Prostate gland (tissue), 2 donors: ENCODE results near the gene TLR6. TPM values are rescaled to one million over a fixed set of nuclear protein-coding genes. Genes with fewer than 3 reads are reported as not detected.
A peak's percentile ranks its signal among the peaks of the same experiment; 100 is the strongest.
"Not testable (repeated sequence)": the region's sequence is repeated elsewhere in the genome, so short reads cannot be mapped to it uniquely, and the experiment has no call there.

Experiments used
- DNase-seq: peaks from one replicate; pipeline ENCODE4 v3.0.0-alpha.2; 2019; ENCODE audit warnings: low spot score
- H3K27ac ChIP-seq, 2 donors: fragments of 200-600 bp; sonication (generic); 2 replicates each; pipeline ENCODE4 v1.5.1; 2017 to 2019
- H3K27me3 ChIP-seq: fragments of 200-600 bp; sonication (generic); replicated peaks from 2 replicates; pipeline ENCODE4 v1.5.1; 2019; ENCODE audit not compliant: insufficient read depth
- H3K36me3 ChIP-seq, 2 donors: fragments of 200-600 bp; sonication (generic); 1 replicate in 1 of 2; 2 replicates in 1 of 2; pipeline versions ENCODE4 v1.5.1 to v1.8.1; 2017 to 2019
- H3K4me1 ChIP-seq: fragments of 200-600 bp; sonication (generic); replicated peaks from 2 replicates; pipeline ENCODE4 v1.5.1; 2019
- H3K4me3 ChIP-seq, 2 donors: fragments of 200-600 bp; sonication (generic); 2 replicates each; pipeline ENCODE4 v1.5.1; 2017 to 2019
- H3K9me3 ChIP-seq: fragments of 200-600 bp; sonication (generic); 2 replicates; pipeline ENCODE4 v1.5.1; 2017
- POLR2A ChIP-seq: fragments of 450-650 bp; IDR thresholded peaks from one replicate; pipeline ENCODE4 v1.6.1; 2016; ENCODE audit warnings: antibody characterized with exemption, mild to moderate bottlenecking
- POLR2AphosphoS5 ChIP-seq: sonication (generic); formaldehyde crosslinking; IDR thresholded peaks from one replicate; pipeline ENCODE4 v1.6.1; 2017; ENCODE audit warnings: antibody characterized with exemption
- WGBS: methylation state at CpG from one replicate; pipeline ENCODE4 v1.1.5; 2018; 5-methylcytosine and 5-hydroxymethylcytosine counted together
- intact Hi-C: fragments of 100-400 bp; cut with DNase I; formaldehyde crosslinking; loops from one replicate; pipeline ENCODE4 v1.14.2; 2022
- total RNA-seq, 2 donors: library from RNA; depleted of rRNA; stranded (reverse); fragments of >200 nt; gene quantifications; one replicate each; pipeline ENCODE4 v1.1.0, GENCODE V29; 2016
- TF ChIP-seq, protein P1 (sequence below), 4 experiments: fragments of 200-600 bp in 2 of 4; fragments of 450-650 bp in 2 of 4; sonication (generic) in 2 of 4; IDR thresholded peaks; 1 replicate in 3 of 4; 2 replicates in 1 of 4; pipeline ENCODE4 v1.5.1; 2016 to 2019; ENCODE audit warnings: antibody characterized with exemption in 4 of 4, mild to moderate bottlenecking in 2 of 4, moderate library complexity in 2 of 4

Gene TLR6
- total RNA-seq, 2 donors from 2014 or later: 1.0 to 1.5 TPM

DNA sequence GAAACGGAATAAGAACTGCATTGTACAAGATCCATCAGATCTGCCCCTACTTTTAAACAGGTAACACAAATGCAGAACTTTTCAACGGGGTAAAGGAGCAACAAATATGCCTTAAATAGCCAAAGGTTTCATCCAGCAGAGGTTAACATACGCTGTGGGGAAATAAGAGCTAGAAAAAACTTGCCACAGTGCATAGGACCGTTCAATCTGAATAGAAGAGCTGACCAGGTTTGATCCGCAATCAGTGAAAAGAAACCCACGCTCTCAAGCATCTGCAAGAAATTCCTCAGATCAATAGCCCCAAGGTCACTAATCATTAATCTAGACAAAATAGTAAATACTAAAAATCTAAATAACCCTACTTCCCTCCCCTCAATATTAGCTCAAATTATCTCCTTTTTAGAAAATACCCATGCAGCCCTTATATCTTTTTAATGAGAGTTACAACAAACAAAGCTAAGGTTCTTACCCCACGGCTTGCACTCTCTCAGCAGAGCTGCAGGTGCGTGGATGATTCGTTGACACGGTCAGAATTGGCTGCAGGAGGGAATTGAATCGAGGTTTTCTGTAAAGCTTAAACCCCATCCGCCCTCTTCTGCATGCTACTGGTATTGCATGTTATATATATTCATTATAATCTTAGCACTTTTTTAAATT is 74.0 kb downstream of the TLR6 start, which contains the start of gene TLR10:
Gene TLR10, minus strand, starts transcription at position 539 of the 657 bp plus-strand sequence. CDS start 7,400 bp downstream, outside the sequence.
- peak; percentile 40 for DNase-seq
- Histone ChIP-seq H3K9me3 (no peaks in the 10 kb centered on the region), H3K4me1 (no peaks in the 10 kb centered on the region), H3K27ac (no peak within 1 kb of the TSS), H3K4me3 (no peak within 1 kb of the TSS), H3K36me3 (no peaks in the 10 kb centered on the region), H3K27me3 (no peaks in the 10 kb centered on the region)
- intact Hi-C loops: loop anchor here (2.0 kb wide), 1 partner anchor 24 kb away; no protein-coding TSS in a partner anchor
- no peak for TF ChIP-seq POLR2A
- TF ChIP-seq, protein P1, sequence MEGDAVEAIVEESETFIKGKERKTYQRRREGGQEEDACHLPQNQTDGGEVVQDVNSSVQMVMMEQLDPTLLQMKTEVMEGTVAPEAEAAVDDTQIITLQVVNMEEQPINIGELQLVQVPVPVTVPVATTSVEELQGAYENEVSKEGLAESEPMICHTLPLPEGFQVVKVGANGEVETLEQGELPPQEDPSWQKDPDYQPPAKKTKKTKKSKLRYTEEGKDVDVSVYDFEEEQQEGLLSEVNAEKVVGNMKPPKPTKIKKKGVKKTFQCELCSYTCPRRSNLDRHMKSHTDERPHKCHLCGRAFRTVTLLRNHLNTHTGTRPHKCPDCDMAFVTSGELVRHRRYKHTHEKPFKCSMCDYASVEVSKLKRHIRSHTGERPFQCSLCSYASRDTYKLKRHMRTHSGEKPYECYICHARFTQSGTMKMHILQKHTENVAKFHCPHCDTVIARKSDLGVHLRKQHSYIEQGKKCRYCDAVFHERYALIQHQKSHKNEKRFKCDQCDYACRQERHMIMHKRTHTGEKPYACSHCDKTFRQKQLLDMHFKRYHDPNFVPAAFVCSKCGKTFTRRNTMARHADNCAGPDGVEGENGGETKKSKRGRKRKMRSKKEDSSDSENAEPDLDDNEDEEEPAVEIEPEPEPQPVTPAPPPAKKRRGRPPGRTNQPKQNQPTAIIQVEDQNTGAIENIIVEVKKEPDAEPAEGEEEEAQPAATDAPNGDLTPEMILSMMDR (IDR thresholded peaks at IDR 0.05): peak; percentile 53 to 76 (median 58)
- 39% methylated on average over 12 of the region's 12 CpGs for WGBS

DNA sequence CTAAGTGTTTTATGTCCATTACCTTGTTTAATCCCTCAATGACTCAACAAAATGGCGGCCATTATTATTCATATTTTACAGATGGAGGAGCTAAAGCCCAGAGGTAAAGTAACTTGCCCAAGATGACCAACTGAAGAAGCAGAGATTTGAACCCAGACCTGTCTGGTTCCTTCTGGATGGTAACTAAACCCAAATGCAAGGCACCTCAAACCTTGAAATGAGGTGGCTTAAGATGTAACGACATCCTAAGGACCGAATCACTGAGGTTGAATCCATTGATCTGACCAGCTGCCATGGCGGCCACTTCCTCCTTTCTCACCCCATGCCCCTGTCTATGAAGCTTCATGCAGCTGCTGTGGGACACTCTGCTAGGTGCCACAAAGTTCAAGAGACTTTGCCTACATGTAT is 74.8 kb downstream of the TLR6 start:
- TF ChIP-seq, protein P1 (IDR thresholded peaks at IDR 0.05): no peak
- TF ChIP-seq POLR2AphosphoS5 (no peak), POLR2A (no peak)
- 100% methylated on average over 4 of the region's 4 CpGs for WGBS
- no peak overlapping the region for H3K27ac ChIP-seq
- H3K4me1 ChIP-seq: no peaks in the 10 kb centered on the region
- no peak overlapping the region for H3K4me3 ChIP-seq
- no peaks in the 10 kb centered on the region for H3K27me3 ChIP-seq
- intact Hi-C loops: loop anchor here (2.0 kb wide), 1 partner anchor 23 kb away; no protein-coding TSS in a partner anchor
- DNase-seq: no peak
- H3K9me3 ChIP-seq: no peaks in the 10 kb centered on the region
- no peaks in the 10 kb centered on the region for H3K36me3 ChIP-seq

DNA sequence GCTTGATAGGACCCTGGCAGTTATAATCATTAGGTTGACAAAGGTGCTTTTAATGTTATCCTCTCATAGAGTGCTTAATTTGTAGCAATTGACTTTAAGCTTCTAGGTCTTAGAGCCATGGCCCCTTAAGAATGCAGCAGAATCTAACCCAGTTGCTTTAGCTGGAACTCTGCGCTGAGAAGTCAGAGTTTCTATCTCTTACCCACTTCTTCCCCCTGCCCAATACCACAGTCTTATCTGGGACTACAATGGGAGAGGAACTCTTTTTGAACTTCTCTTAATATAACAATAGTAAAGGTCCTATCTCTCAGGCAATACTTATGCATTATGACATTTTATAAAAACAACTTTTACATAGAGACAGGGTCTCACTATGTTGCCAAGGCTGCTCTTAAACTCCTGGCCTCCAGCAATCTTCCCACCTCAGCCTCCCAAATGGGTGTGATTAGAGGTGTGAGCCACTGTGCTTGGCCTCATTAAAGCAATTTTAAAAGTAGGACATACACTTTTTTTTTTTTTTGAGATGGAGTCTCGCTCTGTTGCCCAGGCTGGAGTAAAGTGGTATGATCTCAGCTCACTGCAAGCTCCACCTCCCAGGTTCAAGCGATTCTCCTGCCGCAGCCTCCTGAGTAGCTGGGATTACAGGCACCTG is 75.7 kb downstream of the TLR6 start:
- no peak for DNase-seq
- 94% methylated on average over 4 of the region's 4 CpGs for WGBS
- Histone ChIP-seq H3K27ac (no peak overlapping the region), H3K4me3 (no peak overlapping the region), H3K9me3 (no peaks in the 10 kb centered on the region), H3K27me3 (no peaks in the 10 kb centered on the region), H3K4me1 (no peaks in the 10 kb centered on the region), H3K36me3 (no peaks in the 10 kb centered on the region)
- TF ChIP-seq POLR2AphosphoS5 (no peak), POLR2A (no peak)
- TF ChIP-seq, protein P1 (IDR thresholded peaks at IDR 0.05): no peak
- intact Hi-C loops: no loop called here

DNA sequence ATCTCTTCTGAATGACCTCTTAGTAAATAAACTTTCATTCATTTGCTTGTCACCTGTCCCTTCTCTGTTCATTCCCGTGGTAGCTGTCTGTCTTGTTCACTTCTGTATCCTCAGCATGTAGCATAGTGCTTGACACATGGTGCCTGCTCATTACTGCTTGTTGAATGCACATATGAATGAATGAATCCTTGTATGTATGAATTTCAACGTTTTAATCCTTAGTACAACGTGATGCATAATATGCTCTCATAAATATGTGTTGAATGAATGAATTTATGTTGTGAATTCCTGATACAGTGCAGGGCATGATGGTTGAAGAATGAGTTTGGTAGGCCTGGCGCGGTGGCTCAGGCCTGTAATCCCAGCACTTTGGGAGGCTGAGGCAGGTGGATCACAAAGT is 76.8 kb downstream of the TLR6 start:
- TF ChIP-seq POLR2AphosphoS5: no peak
- TF ChIP-seq, protein P1 (IDR thresholded peaks at IDR 0.05): no peak
- no peak for DNase-seq
- Histone ChIP-seq H3K4me3 (no peak overlapping the region), H3K36me3 (no peaks in the 10 kb centered on the region), H3K4me1 (no peaks in the 10 kb centered on the region), H3K27me3 (no peaks in the 10 kb centered on the region), H3K9me3 (no peaks in the 10 kb centered on the region), H3K27ac (no peak overlapping the region)
- 81% methylated on average over 5 of the region's 5 CpGs for WGBS
- intact Hi-C loops: no loop called here

DNA sequence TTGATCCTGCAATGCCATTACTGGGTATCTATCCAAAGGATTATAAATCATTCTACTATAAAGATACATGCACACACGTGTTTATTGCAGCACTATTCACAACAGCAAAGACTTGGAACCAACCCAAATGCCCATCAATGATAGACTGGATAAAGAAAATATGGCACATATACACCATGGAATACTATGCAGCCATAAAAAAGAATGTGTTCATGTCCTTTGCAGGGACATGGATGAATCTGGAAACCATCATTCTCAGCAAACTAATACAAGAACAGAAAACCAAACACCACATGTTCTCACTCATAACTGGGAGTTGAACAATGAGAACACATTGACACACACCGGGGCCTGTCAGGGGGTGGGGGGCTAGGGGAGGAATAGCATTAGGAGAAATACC is 78.7 kb downstream of the TLR6 start:
- H3K27me3 ChIP-seq, DNase-seq, H3K36me3 ChIP-seq, H3K9me3 ChIP-seq, H3K4me3 ChIP-seq, H3K27ac ChIP-seq, intact Hi-C loops, H3K4me1 ChIP-seq: not testable (repeated sequence)
- 68% methylated on average over 2 of the region's 2 CpGs for WGBS
